GM18526 (cell line): ENCODE measurements around the gene LPCAT1.

ENCODE experiments used
- POLR2A ChIP-seq: IDR thresholded peaks from 3 replicates; pipeline ENCODE4 v1.6.1; 2011; ENCODE audit not compliant: insufficient read length; ENCODE audit errors: extremely low read depth

LPCAT1 gene

GRCh38 chr5:1417586-1418225 is 106.1 kb downstream of the LPCAT1 start:
- no peak for TF ChIP-seq POLR2A

- TF ChIP-seq POLR2A: no peak
Measured at GRCh38 chr5:1416856-1417469, 106.8 kb downstream of the LPCAT1 start.

- no peak for TF ChIP-seq POLR2A
Measured at GRCh38 chr5:1415626-1416360, 108.0 kb downstream of the LPCAT1 start.

GRCh38 chr5:1415059-1415425 is 108.7 kb downstream of the LPCAT1 start:
- no peak for TF ChIP-seq POLR2A

GRCh38 chr5:1414311-1415058 is 109.3 kb downstream of the LPCAT1 start:
- no peak for TF ChIP-seq POLR2A

- no peak for TF ChIP-seq POLR2A
Measured at GRCh38 chr5:1413611-1414241, 110.0 kb downstream of the LPCAT1 start.

- no peak for TF ChIP-seq POLR2A
Measured at GRCh38 chr5:1413211-1413610, 110.5 kb downstream of the LPCAT1 start.

- no peak for TF ChIP-seq POLR2A
Measured at GRCh38 chr5:1412621-1413020, 111.1 kb downstream of the LPCAT1 start.

- TF ChIP-seq POLR2A: no peak
Measured at GRCh38 chr5:1412163-1412562, 111.6 kb downstream of the LPCAT1 start.
